T-helper 2 cell treated with Interferon-gamma antibody and Interleukin-4, amounts not matched to agents 5 μg/mL and 100 μg/mL, for 36 hours (primary cell): ENCODE results near the gene MED31.
"Not testable (repeated sequence)": the region's sequence is repeated elsewhere in the genome, so short reads cannot be mapped to it uniquely, and the experiment has no call there.

Experiments used
- DNase-seq: peaks from one replicate; pipeline ENCODE4 v3.0.0; 2021; ENCODE audit warnings: low spot score
- H3K27ac Mint-ChIP-seq: one replicate; pipeline ENCODE4 v1.8.0; 2021; ENCODE audit warnings: mild to moderate bottlenecking, mixed read lengths
- H3K27me3 Mint-ChIP-seq: one replicate; pipeline ENCODE4 v1.8.0; 2021; ENCODE audit warnings: low read depth, mixed read lengths
- H3K36me3 Mint-ChIP-seq: one replicate; pipeline ENCODE4 v1.8.0; 2021; ENCODE audit warnings: low read depth, mixed read lengths
- H3K4me1 Mint-ChIP-seq: one replicate; pipeline ENCODE4 v1.8.0; 2021; ENCODE audit warnings: low read depth, mixed read lengths
- H3K4me3 Mint-ChIP-seq: one replicate; pipeline ENCODE4 v1.8.0; 2022; ENCODE audit warnings: mild to moderate bottlenecking, moderate library complexity, mixed read lengths
- H3K9me3 Mint-ChIP-seq: one replicate; pipeline ENCODE4 v1.8.0; 2021; ENCODE audit warnings: mixed read lengths

Gene MED31

GRCh38 chr17:6655732-6656361 is 4.4 kb upstream of the MED31 start:
- Mint-ChIP-seq H3K4me1 (peaks cover 54% of the 10 kb centered on the region), H3K27me3 (peaks cover 39% of the 10 kb centered on the region), H3K4me3 (peak overlapping the region; percentile 84)
- not testable (repeated sequence) for H3K9me3 Mint-ChIP-seq, H3K36me3 Mint-ChIP-seq, H3K27ac Mint-ChIP-seq, DNase-seq

DNA sequence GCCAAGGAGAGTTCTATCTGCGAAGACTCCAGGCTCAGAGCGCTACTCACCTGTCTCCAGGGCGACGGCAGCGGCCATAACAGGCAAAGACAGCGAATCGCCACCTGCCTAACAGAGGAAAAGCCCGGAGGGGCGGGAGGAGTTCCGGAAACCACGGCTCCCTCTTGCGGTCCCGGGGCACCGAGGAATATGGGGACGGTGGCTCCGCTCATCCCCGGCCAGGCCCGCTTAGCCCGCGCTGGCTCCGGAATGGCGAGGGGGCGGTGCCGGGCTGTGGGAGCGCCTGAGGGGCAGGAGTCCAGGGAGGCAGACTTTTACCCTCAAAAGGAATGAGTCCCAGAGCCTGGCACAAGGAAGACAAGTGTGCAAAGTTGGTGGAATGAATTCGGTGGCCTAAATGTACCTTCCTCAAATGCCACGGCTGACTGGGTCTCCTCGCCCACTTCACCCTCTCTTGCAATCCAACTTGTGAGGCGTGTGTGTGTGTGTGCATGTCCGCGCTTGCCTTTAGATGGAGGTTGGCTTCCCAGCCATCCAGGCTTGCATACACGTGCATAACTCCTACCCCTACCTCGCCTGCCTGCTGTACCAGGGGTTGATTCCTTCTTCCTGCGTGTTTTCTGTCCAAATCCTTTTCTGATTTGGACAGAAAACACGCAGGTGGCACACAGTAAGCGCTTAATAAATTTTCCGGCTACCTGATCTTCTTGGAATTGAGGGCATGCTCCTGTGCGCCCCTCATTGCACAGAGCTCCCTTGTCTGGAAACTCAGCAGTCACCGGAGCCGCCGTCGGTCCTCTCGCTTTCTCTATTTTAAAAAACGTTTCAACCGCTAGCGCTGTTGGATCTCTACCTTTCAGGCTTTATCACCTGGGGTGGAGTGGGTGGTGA is 3.7 kb upstream of the MED31 start:
- DNase-seq, result no peak
- Mint-ChIP-seq H3K4me3 (peak overlapping the region; percentile 84), H3K27me3 (peaks cover 38% of the 10 kb centered on the region), H3K9me3 (no peaks in the 10 kb centered on the region), H3K27ac (no peak overlapping the region), H3K36me3 (peaks cover 7% of the 10 kb centered on the region), H3K4me1 (peaks cover 52% of the 10 kb centered on the region)

DNA sequence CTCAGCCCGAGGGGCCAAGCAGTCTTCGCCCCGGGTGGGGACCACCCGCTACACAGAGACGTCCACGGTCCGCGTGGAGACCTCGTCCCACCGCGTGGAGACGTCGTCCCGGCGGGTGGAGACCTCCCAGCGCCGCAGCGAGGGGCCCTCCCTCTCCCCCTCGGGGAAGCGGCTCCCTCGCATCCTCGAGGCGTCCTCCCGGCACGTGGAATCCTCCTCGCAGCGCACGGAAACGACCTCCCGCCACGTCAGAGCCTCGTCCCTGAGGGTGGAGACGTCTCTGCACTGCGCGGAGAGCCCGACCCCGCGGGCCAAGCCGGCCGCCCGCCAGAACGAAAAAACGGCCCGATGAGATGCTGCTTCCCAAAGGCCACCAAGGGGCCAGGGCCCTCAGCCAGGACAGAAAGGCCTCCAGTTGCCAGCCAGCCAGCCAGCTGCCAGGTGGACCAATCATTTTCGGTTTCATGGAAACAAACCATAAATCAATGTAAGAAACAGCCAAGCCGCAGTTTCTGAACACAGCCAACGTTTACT is 581 bp upstream of the MED31 start:
- DNase-seq, result no peak
- peaks cover 28% of the 10 kb centered on the region for H3K27me3 Mint-ChIP-seq

GRCh38 chr17:6648181-6648580 is 3.2 kb downstream of the MED31 start:
- Mint-ChIP-seq H3K36me3 (peaks cover 37% of the 10 kb centered on the region), H3K27ac (no peak overlapping the region), H3K4me1 (peaks cover 43% of the 10 kb centered on the region)

More for the DNA sequence above, 581 bp upstream of the MED31 start:
- peak overlapping the region; percentile 56 for H3K4me3 Mint-ChIP-seq
- peaks cover 53% of the 10 kb centered on the region for H3K4me1 Mint-ChIP-seq
- H3K27ac Mint-ChIP-seq, result no peak overlapping the region
- H3K36me3 Mint-ChIP-seq, result peaks cover 19% of the 10 kb centered on the region
- no peaks in the 10 kb centered on the region for H3K9me3 Mint-ChIP-seq

DNA sequence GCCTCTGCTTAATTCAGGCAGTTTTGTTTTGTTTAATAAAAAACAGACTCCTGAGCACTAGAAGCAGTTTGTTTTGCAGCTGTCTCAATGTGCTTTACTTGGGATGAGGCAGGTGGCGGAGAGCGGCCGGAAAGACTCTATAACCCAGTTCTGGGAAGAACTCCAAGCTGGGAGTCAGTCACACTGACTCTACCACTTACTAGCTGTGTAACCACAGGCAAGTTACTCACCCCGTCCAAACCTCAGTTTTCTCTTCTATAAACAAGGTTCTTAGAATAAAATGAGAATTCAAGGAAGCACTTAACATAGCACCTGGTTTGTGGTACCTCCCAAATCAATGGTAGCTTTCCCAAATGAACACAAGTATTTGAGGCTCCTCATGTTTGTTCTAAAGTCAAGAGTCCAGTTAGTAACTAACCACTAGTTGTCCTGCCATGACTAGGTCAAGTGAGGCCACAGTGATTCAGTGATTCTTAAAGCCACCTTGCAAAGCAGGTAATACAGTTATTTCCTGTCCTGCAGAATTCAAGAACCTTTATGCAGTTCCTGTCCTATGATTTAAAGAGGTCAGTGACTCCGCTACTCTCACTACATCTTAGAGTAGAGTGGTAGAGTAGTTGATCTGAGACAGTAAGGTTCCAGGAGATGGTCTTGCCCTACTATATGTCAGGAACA is 7.8 kb downstream of the MED31 start:
- peak overlapping the region; percentile 16 for H3K4me3 Mint-ChIP-seq
- H3K4me1 Mint-ChIP-seq, result peaks cover 41% of the 10 kb centered on the region
- H3K27ac Mint-ChIP-seq, result peak overlapping the region; percentile 32
- DNase-seq, result no peak
- H3K9me3 Mint-ChIP-seq, result no peaks in the 10 kb centered on the region
- H3K36me3 Mint-ChIP-seq, result peaks cover 41% of the 10 kb centered on the region
- H3K27me3 Mint-ChIP-seq, result no peaks in the 10 kb centered on the region

More at GRCh38 chr17:6648181-6648580, 3.2 kb downstream of the MED31 start:
- H3K27me3 Mint-ChIP-seq, result peaks cover 5% of the 10 kb centered on the region
- H3K9me3 Mint-ChIP-seq, result no peaks in the 10 kb centered on the region
- H3K4me3 Mint-ChIP-seq, result peak overlapping the region; percentile 16
- no peak for DNase-seq

DNA sequence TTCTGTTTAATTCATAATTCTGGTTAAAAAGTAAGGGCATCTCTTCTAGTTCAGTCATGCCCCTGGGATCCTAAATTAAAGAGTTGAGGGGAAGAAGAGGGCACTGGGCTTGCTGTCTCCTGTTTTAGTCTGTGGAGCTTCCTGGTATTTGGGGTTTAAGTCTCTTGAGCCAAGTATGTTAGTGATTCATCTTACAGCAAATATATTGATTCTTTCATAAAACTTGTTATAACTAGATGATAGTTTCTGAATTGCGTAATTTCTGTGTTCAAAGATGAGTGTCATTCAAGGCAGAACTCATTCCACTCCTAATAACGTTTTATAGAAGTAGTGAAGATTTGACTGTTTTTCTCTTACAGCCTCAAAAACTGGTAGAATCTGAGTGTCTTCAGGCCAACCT is 8.8 kb downstream of the MED31 start:
- no peak overlapping the region for H3K27ac Mint-ChIP-seq
- peaks cover 40% of the 10 kb centered on the region for H3K4me1 Mint-ChIP-seq
- H3K27me3 Mint-ChIP-seq, result no peaks in the 10 kb centered on the region
- peaks cover 34% of the 10 kb centered on the region for H3K36me3 Mint-ChIP-seq
- no peaks in the 10 kb centered on the region for H3K9me3 Mint-ChIP-seq
- DNase-seq, result no peak
- H3K4me3 Mint-ChIP-seq, result peak overlapping the region; percentile 74

DNA sequence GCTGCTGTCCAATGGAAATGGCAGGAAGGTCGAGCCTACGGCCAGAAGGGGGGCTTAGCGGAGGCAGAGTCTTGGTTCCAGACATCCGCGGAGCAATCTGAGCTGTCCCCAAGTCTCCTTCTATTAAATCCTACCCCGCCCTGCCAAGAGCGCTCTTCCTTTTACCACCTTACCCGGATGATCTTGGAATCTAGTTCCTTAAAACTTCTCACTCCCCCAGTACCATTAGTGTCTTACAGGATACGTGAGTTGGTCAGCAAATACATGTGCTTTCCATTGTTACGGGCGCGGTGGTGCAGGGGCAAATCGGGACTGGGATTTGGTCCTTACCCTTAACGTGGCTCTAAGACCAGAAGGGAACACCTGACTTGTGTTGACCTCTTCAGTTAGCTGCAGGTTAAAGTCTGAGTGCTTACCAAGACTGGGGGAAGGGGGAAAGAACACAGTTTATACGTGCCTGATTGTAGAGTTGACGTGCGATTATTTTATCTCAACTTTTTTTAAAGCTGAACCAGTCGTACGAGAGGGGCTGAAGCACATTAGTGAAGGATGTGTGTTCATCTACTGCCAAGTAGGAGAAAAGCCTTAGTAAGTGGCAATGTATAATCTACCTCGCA is 10.1 kb downstream of the MED31 start:
- Mint-ChIP-seq H3K4me1 (peaks cover 36% of the 10 kb centered on the region), H3K36me3 (peaks cover 34% of the 10 kb centered on the region), H3K27ac (peak overlapping the region; percentile 94), H3K4me3 (peak overlapping the region; percentile 96), H3K9me3 (no peaks in the 10 kb centered on the region), H3K27me3 (no peaks in the 10 kb centered on the region)
- DNase-seq, result peak; percentile 17

DNA sequence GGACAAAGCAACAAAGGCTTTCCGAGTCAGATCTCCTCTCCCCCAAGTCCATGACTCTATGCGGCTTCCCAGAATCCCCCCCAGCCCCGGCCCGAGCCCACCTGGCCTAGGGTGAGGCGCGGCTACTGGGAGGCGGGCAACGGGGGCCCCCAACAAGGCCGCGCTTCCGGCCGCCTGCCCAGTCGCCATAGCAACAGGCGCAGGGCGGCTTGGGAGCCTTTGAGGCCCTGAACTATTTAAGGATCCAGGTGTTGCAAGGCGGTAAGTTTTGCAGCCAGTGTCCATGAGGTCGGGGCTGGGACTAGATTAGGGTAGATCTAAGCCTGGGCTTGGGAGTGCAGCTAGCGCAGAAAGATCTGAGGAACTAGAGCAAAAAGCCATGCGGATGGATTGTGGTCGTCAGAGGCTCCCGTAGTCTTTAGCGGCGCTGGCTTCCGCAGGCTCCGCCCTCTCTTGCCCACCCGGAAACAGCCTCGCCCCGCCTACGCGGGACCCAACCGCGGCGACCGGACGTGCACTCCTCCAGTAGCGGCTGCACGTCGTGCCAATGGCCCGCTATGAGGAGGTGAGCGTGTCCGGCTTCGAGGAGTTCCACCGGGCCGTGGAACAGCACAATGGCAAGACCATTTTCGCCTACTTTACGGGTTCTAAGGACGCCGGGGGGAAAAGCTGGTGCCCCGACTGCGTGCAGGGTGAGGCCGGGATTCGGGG is 10.7 kb downstream of the MED31 start, which contains the start of the genes KIAA0753 and TXNDC17:
TSS of gene KIAA0753 (minus strand) at position 176 of the 711 bp plus-strand sequence. CDS start 5,608 bp downstream, outside the sequence.
TSS of gene TXNDC17 (plus strand) at position 525 of the 711 bp plus-strand sequence. CDS start at position 548, 23 bp downstream.
- peak; percentile 96 for DNase-seq
- peaks cover 34% of the 10 kb centered on the region for H3K36me3 Mint-ChIP-seq

GRCh38 chr17:6639586-6640535 is 11.5 kb downstream of the MED31 start:
- H3K4me3 Mint-ChIP-seq, result peak overlapping the region; percentile 96
- H3K27ac Mint-ChIP-seq, result peak overlapping the region; percentile 94
- H3K9me3 Mint-ChIP-seq, result no peaks in the 10 kb centered on the region
- DNase-seq, result peak; percentile 23
- H3K4me1 Mint-ChIP-seq, result peaks cover 33% of the 10 kb centered on the region
- H3K36me3 Mint-ChIP-seq, result peaks cover 31% of the 10 kb centered on the region
- no peaks in the 10 kb centered on the region for H3K27me3 Mint-ChIP-seq

More for the DNA sequence above, 10.7 kb downstream of the MED31 start, which contains the start of the genes KIAA0753 and TXNDC17:
- no peaks in the 10 kb centered on the region for H3K27me3 Mint-ChIP-seq
- peak within 1 kb of the TSS; percentile 96 for H3K4me3 Mint-ChIP-seq
- peak within 1 kb of the TSS; percentile 94 for H3K27ac Mint-ChIP-seq
- H3K4me1 Mint-ChIP-seq, result peaks cover 33% of the 10 kb centered on the region
- H3K9me3 Mint-ChIP-seq, result no peaks in the 10 kb centered on the region

DNA sequence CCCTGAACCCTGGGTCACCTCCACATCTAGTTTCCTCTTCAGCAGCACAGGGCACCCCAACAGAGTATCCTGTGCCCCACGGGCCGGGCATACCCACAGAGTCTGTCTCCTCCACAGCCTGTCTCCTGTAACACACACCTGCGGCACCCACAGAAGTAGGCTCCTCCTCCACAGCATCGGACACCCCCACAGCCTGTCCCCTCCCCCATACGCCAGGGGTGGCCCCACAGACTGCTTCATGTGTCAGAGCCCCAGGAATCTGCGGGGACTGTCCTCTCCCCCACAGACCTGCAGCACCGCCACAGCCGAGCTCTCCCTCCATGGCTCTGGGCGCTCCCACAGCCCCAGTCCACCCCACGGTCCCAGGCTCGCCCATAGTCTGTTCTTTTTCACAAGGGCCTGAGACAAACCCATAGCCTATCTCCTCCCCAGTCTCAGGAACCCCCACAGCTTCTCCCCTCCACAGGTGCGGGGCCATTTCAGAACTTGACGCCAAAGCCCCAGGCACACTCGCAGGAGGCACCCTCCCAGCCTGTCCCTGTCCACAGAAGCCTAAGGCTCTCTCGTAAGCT is 12.3 kb downstream of the MED31 start:
- H3K36me3 Mint-ChIP-seq, result peaks cover 28% of the 10 kb centered on the region
- peak overlapping the region; percentile 12 for H3K27ac Mint-ChIP-seq
- peak overlapping the region; percentile 96 for H3K4me3 Mint-ChIP-seq
- DNase-seq, result no peak
- H3K27me3 Mint-ChIP-seq, result no peaks in the 10 kb centered on the region
- no peaks in the 10 kb centered on the region for H3K9me3 Mint-ChIP-seq
- peaks cover 33% of the 10 kb centered on the region for H3K4me1 Mint-ChIP-seq

DNA sequence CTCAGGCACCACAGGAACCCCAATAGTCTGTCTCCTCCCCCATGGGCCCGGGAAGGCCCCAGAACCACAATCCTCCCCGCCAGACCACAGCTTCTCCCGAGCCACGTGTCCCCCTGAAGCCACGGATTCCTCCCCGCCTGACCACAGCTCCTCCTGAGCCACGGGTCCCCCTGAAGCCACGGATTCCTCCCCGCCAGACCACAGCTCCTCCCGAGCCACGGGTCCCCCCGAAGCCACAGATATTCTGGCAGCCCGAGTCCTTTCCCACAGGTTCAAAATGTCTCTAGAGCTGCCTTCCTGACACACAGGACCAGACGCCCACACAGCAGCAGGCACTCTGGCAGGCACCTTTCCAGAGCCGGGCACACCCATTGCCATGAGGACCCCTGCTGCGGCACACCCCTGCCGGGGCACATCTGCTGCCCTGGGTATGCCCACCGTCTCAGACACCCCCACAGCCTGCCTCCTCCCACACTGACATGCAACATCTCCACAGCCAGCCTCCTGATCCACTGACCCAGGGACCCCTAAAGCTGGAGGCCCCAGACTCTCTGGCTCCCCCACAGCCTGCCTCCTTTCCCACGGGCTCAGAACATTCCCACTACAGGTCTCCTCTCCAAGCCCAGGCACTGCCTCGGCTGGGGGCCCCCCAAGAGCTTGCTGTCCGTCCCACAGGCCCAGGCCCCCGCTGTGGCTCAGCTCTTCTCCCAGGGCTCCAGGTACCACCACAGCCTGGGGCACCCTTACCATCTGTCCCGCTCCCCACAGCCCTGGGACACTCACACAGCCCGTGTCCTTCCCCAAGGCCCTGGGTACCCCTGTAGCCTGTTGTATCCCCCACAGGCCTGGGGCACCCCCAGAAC is 13.1 kb downstream of the MED31 start:
- Mint-ChIP-seq H3K27ac (peak overlapping the region; percentile 6), H3K4me3 (peak overlapping the region; percentile 96), H3K36me3 (peaks cover 25% of the 10 kb centered on the region), H3K27me3 (no peaks in the 10 kb centered on the region), H3K9me3 (no peaks in the 10 kb centered on the region), H3K4me1 (peaks cover 29% of the 10 kb centered on the region)
- DNase-seq, result no peak
